IMR-90 (cell line): Measurements from ENCODE around the gene EDEM1. TPM values are rescaled to one million over a fixed set of nuclear protein-coding genes. Genes with fewer than 3 reads are reported as not detected.

Experiments used
- ATAC-seq: fragments of 200-7000 bp; cut with Tn5 transposase; 2 replicates; pipeline ENCODE4 v1.9.1; 2020; ENCODE audit warnings: low read depth, mild to moderate bottlenecking, moderate library complexity
- BruUV-seq: library from RNA; stranded (reverse); fragments of 400-500 nt; replicated peaks from 2 replicates; lab custom pipeline; 2021; lab: Mats Ljungman, UMichigan
- CTCF ChIA-PET: fragments of 300-600 bp; formaldehyde crosslinking; extraction: SDS; loops from one replicate; lab custom pipeline; 2021; ENCODE audit warnings: antibody characterized with exemption; lab: Yijun Ruan, JAX
- POLR2A ChIA-PET: fragments of 300-600 bp; sonication (Branson Sonifier 250); formaldehyde crosslinking; loops from one replicate; lab custom pipeline; 2022; ENCODE audit warnings: antibody characterized with exemption; ENCODE audit not compliant: unreplicated experiment; lab: Charles Lee
- DNase-seq: peaks from one replicate; pipeline ENCODE4 v3.0.0; 2013
- H2AFZ ChIP-seq: replicated peaks from 2 replicates; pipeline ENCODE3; 2013; ENCODE audit warnings: low read length, mild to moderate bottlenecking; ENCODE audit not compliant: poor library complexity
- H2AK5ac ChIP-seq: 2 replicates; pipeline ENCODE4 v1.6.1; 2013; ENCODE audit warnings: low read depth, low read length, inconsistent platforms
- H2AK9ac ChIP-seq: replicated peaks from 2 replicates; pipeline ENCODE3; 2013; ENCODE audit warnings: mild to moderate bottlenecking, low read depth, low read length, moderate library complexity; ENCODE audit not compliant: poor library complexity
- H2BK120ac ChIP-seq: 2 replicates; pipeline ENCODE4 v1.6.1; 2013; ENCODE audit warnings: low read depth, low read length, inconsistent platforms
- H2BK15ac ChIP-seq: 3 replicates; pipeline ENCODE4 v1.6.1; 2013; ENCODE audit warnings: low read depth, low read length, inconsistent platforms
- H2BK20ac ChIP-seq: 2 replicates; pipeline ENCODE4 v1.6.1; 2013; ENCODE audit warnings: low read depth, mild to moderate bottlenecking, inconsistent platforms, low read length, moderate library complexity
- H2BK5ac ChIP-seq: 2 replicates; pipeline ENCODE4 v1.6.1; 2013; ENCODE audit warnings: mild to moderate bottlenecking, low read depth, low read length, inconsistent platforms; ENCODE audit not compliant: poor library complexity, severe bottlenecking
- H3K14ac ChIP-seq: replicated peaks from 2 replicates; pipeline ENCODE4 v1.6.1; 2013; ENCODE audit warnings: low read depth, low read length, inconsistent platforms
- H3K18ac ChIP-seq: 2 replicates; pipeline ENCODE4 v1.6.1; 2013; ENCODE audit warnings: low read depth, low read length, control low read depth
- H3K23ac ChIP-seq: 2 replicates; pipeline ENCODE4 v1.6.1; 2013; ENCODE audit warnings: low read depth, low read length, inconsistent platforms
- H3K27ac ChIP-seq: 2 replicates; pipeline ENCODE4 v1.5.1; 2013; ENCODE audit warnings: mild to moderate bottlenecking, control low read depth, low read length; ENCODE audit not compliant: insufficient read depth
- H3K27me3 ChIP-seq: 2 replicates; pipeline ENCODE4 v1.6.1; 2013; ENCODE audit warnings: low read length; ENCODE audit not compliant: control insufficient read depth, insufficient read depth
- H3K36me3 ChIP-seq: 2 replicates; pipeline ENCODE4 v1.6.1; 2013; ENCODE audit warnings: low read length, mixed read lengths; ENCODE audit not compliant: control insufficient read depth, insufficient read depth
- H3K4ac ChIP-seq: 2 replicates; pipeline ENCODE4 v1.6.1; 2013; ENCODE audit warnings: low read depth, low read length, inconsistent platforms
- H3K4me1 ChIP-seq: 2 replicates; pipeline ENCODE4 v1.6.1; 2013; ENCODE audit warnings: low read length, mixed read lengths; ENCODE audit not compliant: control insufficient read depth, insufficient read depth
- H3K4me2 ChIP-seq: 2 replicates; pipeline ENCODE4 v1.6.1; 2013; ENCODE audit warnings: low read depth, mild to moderate bottlenecking, control low read depth, low read length, moderate library complexity
- H3K4me3 ChIP-seq: 2 replicates; pipeline ENCODE4 v1.5.1; 2013; ENCODE audit warnings: low read depth, mild to moderate bottlenecking, control low read depth, low read length, moderate library complexity; ENCODE audit not compliant: insufficient read depth
- H3K56ac ChIP-seq: 2 replicates; pipeline ENCODE4 v1.6.1; 2013; ENCODE audit warnings: low read length, inconsistent platforms; ENCODE audit not compliant: insufficient read depth; ENCODE audit errors: extremely low read depth
- H3K79me1 ChIP-seq, 2 experiments: 2 replicates each; pipeline ENCODE4 v1.6.1; 2013; ENCODE audit warnings: low read length in 2 of 2, inconsistent platforms in 1 of 2, low read depth in 1 of 2
- H3K9ac ChIP-seq: 2 replicates; pipeline ENCODE4 v1.6.1; 2013; ENCODE audit warnings: low read depth, low read length, control low read depth
- H3K9me1 ChIP-seq: 2 replicates; pipeline ENCODE4 v1.6.1; 2013; ENCODE audit warnings: low read length, inconsistent platforms; ENCODE audit not compliant: insufficient read depth
- H3K9me3 ChIP-seq: 2 replicates; pipeline ENCODE4 v1.6.1; 2013; ENCODE audit warnings: low read length; ENCODE audit not compliant: control insufficient read depth, insufficient read depth
- H4K20me1 ChIP-seq: 2 replicates; pipeline ENCODE4 v1.6.1; 2013; ENCODE audit warnings: low read length, inconsistent platforms; ENCODE audit not compliant: insufficient read depth
- H4K5ac ChIP-seq: 2 replicates; pipeline ENCODE4 v1.6.1; 2013; ENCODE audit warnings: mild to moderate bottlenecking, low read depth, low read length, control low read depth
- H4K8ac ChIP-seq, 2 experiments: 2 replicates each; pipeline ENCODE4 v1.6.1; 2013; ENCODE audit warnings: low read depth in 2 of 2, low read length in 2 of 2, control low read depth in 1 of 2, inconsistent platforms in 1 of 2
- H4K91ac ChIP-seq: 2 replicates; pipeline ENCODE4 v1.6.1; 2013; ENCODE audit warnings: low read depth, low read length, inconsistent platforms; ENCODE audit not compliant: insufficient read depth
- BHLHE40 ChIP-seq: fragments of 150-350 bp; IDR thresholded peaks from 2 replicates; pipeline ENCODE4 v1.6.1; 2016; ENCODE audit warnings: mild to moderate bottlenecking, low read depth, low read length
- CEBPB ChIP-seq: IDR thresholded peaks from 2 replicates; pipeline ENCODE4 v1.6.1; 2012; ENCODE audit warnings: low read depth, low read length, improper control_type of control experiment
- CHD1 ChIP-seq: IDR thresholded peaks from 2 replicates; pipeline ENCODE4 v1.6.1; 2012; ENCODE audit warnings: low read depth, low read length, improper control_type of control experiment
- CTCF ChIP-seq: conservative IDR thresholded peaks from 2 replicates; pipeline ENCODE4 v1.5.1; 2012; ENCODE audit warnings: mild to moderate bottlenecking, low read depth, low read length, improper control_type of control experiment
- ELK1 ChIP-seq: fragments of 150-350 bp; IDR thresholded peaks from 2 replicates; pipeline ENCODE4 v1.6.1; 2016; ENCODE audit warnings: low read depth, mild to moderate bottlenecking, low read length, moderate library complexity, borderline replicate concordance
- FOS ChIP-seq: fragments of 150-350 bp; IDR thresholded peaks from 2 replicates; pipeline ENCODE4 v1.6.1; 2016; ENCODE audit warnings: low read depth, low read length
- MAFK ChIP-seq: IDR thresholded peaks from 2 replicates; pipeline ENCODE4 v1.6.1; 2012; ENCODE audit warnings: low read depth, low read length, improper control_type of control experiment
- MAZ ChIP-seq: IDR thresholded peaks from 2 replicates; pipeline ENCODE4 v1.6.1; 2012; ENCODE audit warnings: low read depth, mild to moderate bottlenecking, low read length, improper control_type of control experiment, moderate library complexity, borderline replicate concordance
- MXI1 ChIP-seq: IDR thresholded peaks from 2 replicates; pipeline ENCODE4 v1.6.1; 2012; ENCODE audit warnings: low read depth, mild to moderate bottlenecking, low read length, moderate library complexity, borderline replicate concordance
- NFE2L2 ChIP-seq: fragments of 150-350 bp; IDR thresholded peaks from 2 replicates; pipeline ENCODE4 v1.6.1; 2016; ENCODE audit warnings: low read depth, mild to moderate bottlenecking, low read length
- POLR2A ChIP-seq: IDR thresholded peaks from 2 replicates; pipeline ENCODE4 v1.6.1; 2012; ENCODE audit warnings: mild to moderate bottlenecking, low read depth, low read length
- RAD21 ChIP-seq: IDR thresholded peaks from 2 replicates; pipeline ENCODE4 v1.6.1; 2012; ENCODE audit warnings: low read length, improper control_type of control experiment
- RFX5 ChIP-seq: IDR thresholded peaks from 2 replicates; pipeline ENCODE4 v1.8.0; 2012; ENCODE audit warnings: low read depth, mild to moderate bottlenecking, low read length, moderate library complexity
- SMC3 ChIP-seq: fragments of 150-350 bp; IDR thresholded peaks from 2 replicates; pipeline ENCODE4 v1.6.1; 2016; ENCODE audit warnings: low read depth, mild to moderate bottlenecking, antibody characterized with exemption, low read length, moderate library complexity
- WGBS, 2 experiments: methylation state at CpG; one replicate each; pipeline versions ENCODE4 v1.1.5 to v1.1.7; 2013; ENCODE audit warnings: missing lambda C conversion rate in 2 of 2; ENCODE audit not compliant: insufficient read length in 1 of 2; ENCODE audit errors: extremely low coverage in 2 of 2; 5-methylcytosine and 5-hydroxymethylcytosine counted together
- dilution Hi-C: fragments of 300-500 bp; cut with HindIII; formaldehyde crosslinking; loops from one replicate; pipeline ENCODE4 v1.14.3; 2018; ENCODE audit warnings: low sequenced_read_pairs; ENCODE audit not compliant: unreplicated experiment
- in situ Hi-C: fragments of 300-500 bp; cut with MboI; formaldehyde crosslinking; loops from 3 replicates; pipeline ENCODE4 v1.14.3; 2019; ENCODE audit warnings: low sequenced_read_pairs, inconsistent platforms, mixed read lengths
- intact Hi-C: fragments of 100-400 bp; cut with micrococcal nuclease; formaldehyde crosslinking; loops from 2 replicates; pipeline ENCODE4 v1.10.0; 2022
- polyA plus RNA-seq, 3 experiments: library from polyadenylated mRNA; depleted of rRNA; stranded (reverse); fragments of >200 nt; gene quantifications; 2 replicates each; pipeline ENCODE4 v1.2.3, GENCODE V29; 2012; ENCODE audit warnings: low replicate concordance in 1 of 3
- total RNA-seq: library from RNA; depleted of rRNA; stranded (reverse); fragments of >200 nt; gene quantifications from 2 replicates; pipeline ENCODE4 v1.2.3, GENCODE V29; 2012
- TF ChIP-seq, protein P1 (sequence below): fragments of 150-350 bp; IDR thresholded peaks from 2 replicates; pipeline ENCODE4 v1.6.1; 2017; ENCODE audit warnings: mild to moderate bottlenecking, antibody characterized with exemption, low read length, low read depth

The EDEM1 gene
- total and polyA plus RNA-seq, 2 of the 4 experiments (the other 2 are of a cell fraction), result 23.5 to 27.0 TPM

DNA sequence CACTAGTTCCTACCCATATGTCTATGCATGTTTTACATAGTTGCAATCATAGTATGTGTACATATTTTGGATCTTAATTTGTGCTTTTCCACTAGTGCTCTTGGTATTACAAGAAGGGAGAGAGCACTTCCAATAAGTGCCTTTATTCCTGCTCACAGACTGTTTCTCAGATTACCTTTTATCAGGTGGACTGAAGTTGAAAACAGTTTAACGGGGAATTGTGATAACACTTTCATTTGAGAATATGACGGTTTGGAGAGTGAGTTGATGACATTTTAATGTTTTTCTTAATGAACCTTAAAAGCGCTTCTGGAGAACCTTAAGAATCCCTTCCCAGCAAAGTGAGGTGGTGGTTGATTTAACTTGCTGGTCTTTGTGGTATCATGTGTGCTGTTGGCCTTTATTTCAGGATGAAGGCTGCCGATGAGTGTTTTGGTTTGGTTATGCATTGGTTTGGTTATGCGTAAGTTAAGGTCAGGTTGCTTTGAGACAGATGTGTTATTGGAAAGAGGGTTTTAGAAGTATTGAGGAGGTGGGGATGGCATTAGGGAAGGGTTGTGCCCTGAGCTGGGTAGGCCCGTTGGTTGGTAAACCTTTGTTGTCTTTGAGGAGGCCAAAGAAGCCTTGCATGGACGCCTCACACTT lies 2.8 kb downstream of the EDEM1 start:
- Histone ChIP-seq H3K4me1 (peaks cover 4% of the 10 kb centered on the region), H4K8ac (no peak overlapping the region; a peak in 1 of 4 replicates), H4K20me1 (peaks cover 19% of the 10 kb centered on the region; the same call in 1 of the 2 replicates), H2BK5ac (no peak overlapping the region), H3K56ac (no peak overlapping the region), H3K4me2 (peak overlapping the region; percentile 69), H3K79me1 (peaks cover 0 to 43% of the 10 kb centered on the region in 2 experiments; a peak in 2 of 4 replicates), H4K91ac (no peak overlapping the region), H3K9ac (no peak overlapping the region), H3K14ac (peak overlapping the region; percentile 21; the same call in 1 of the 2 replicates), H3K4ac (no peak overlapping the region; the same call in 1 of the 2 replicates), H2BK120ac (no peak overlapping the region), H2AK5ac (peak overlapping the region; percentile 35; the same call in 1 of the 2 replicates), H2AFZ (no peak overlapping the region), H3K9me1 (peaks cover 12% of the 10 kb centered on the region), H3K18ac (no peak overlapping the region), H3K27me3 (no peaks in the 10 kb centered on the region), H2AK9ac (peak overlapping the region; percentile 11), H4K5ac (no peak overlapping the region), H3K27ac (no peak overlapping the region), H3K9me3 (no peaks in the 10 kb centered on the region), H3K23ac (peak overlapping the region; percentile 77; the same call in 1 of the 2 replicates), H3K4me3 (no peak overlapping the region), H2BK15ac (no peak overlapping the region), H2BK20ac (no peak overlapping the region), H3K36me3 (peaks cover 3% of the 10 kb centered on the region; the same call in 1 of the 2 replicates)
- ChIA-PET POLR2A (no interaction called here), CTCF (interaction anchor here (0.6 to 0.7 kb wide), 2 partner anchors 36 to 533 kb away, joined by 3 to 5 read pairs; no protein-coding TSS in a partner anchor)
- no TSS peak for BruUV-seq
- TF ChIP-seq MAZ, result no peak
- TF ChIP-seq MXI1, result no peak
- no peak for TF ChIP-seq RAD21
- TF ChIP-seq MAFK, result no peak
- TF ChIP-seq CEBPB, result no peak
- TF ChIP-seq FOS, result no peak
- no peak for TF ChIP-seq RFX5
- no peak for TF ChIP-seq NFE2L2
- TF ChIP-seq ELK1, result no peak
- no peak for TF ChIP-seq SMC3
- TF ChIP-seq BHLHE40, result no peak
- no peak for TF ChIP-seq CHD1
- TF ChIP-seq CTCF, result no peak
- no peak for TF ChIP-seq POLR2A
- TF ChIP-seq, protein P1, sequence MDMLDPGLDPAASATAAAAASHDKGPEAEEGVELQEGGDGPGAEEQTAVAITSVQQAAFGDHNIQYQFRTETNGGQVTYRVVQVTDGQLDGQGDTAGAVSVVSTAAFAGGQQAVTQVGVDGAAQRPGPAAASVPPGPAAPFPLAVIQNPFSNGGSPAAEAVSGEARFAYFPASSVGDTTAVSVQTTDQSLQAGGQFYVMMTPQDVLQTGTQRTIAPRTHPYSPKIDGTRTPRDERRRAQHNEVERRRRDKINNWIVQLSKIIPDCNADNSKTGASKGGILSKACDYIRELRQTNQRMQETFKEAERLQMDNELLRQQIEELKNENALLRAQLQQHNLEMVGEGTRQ, result no peak
- DNase-seq (no peak), ATAC-seq (no peak)
- WGBS, 2 experiments, result 100% methylated on average over 1 of the region's 7 CpGs; no CpG with 5 or more reads in 1 of the 2 experiments
- dilution Hi-C loops (no loop called here), in situ Hi-C loops (no loop called here), intact Hi-C loops (no loop called here)
